ENCODE data around the gene TP53BP1. TPM values are rescaled to one million over a fixed set of nuclear protein-coding genes. Genes with fewer than 3 reads are reported as not detected.
A peak's percentile ranks its signal among the peaks of the same experiment; 100 is the strongest.

Gene TP53BP1
- total RNA-seq, 1 donor: 94.1 TPM

- TF ChIP-seq CTCF (IDR thresholded peaks at IDR 0.05; ENCODE audit: insufficient read depth, low read depth, low read length): no peak
- no peak for DNase-seq (ENCODE audit: low read depth)
- no peak overlapping the region for H3K4me3 ChIP-seq (ENCODE audit: low read depth, low read length)
Measured at GRCh38 chr15:43433165-43433564, 59.8 kb downstream of the TP53BP1 start.

GRCh38 chr15:43429687-43430086 lies 63.3 kb downstream of the TP53BP1 start:
- DNase-seq (ENCODE audit: low read depth): no peak
- H3K4me3 ChIP-seq (ENCODE audit: low read depth, low read length): no peak overlapping the region
- no peak for TF ChIP-seq CTCF (IDR thresholded peaks at IDR 0.05; ENCODE audit: insufficient read depth, low read depth, low read length)

- no peak for TF ChIP-seq CTCF (IDR thresholded peaks at IDR 0.05; ENCODE audit: insufficient read depth, low read depth, low read length)
Measured at GRCh38 chr15:43423793-43424192, 69.2 kb downstream of the TP53BP1 start.

GRCh38 chr15:43420876-43421275 lies 72.1 kb downstream of the TP53BP1 start:
- no peak overlapping the region for H3K4me3 ChIP-seq (ENCODE audit: low read depth, low read length)
- DNase-seq (ENCODE audit: low read depth): no peak
- no peak for TF ChIP-seq CTCF (IDR thresholded peaks at IDR 0.05; ENCODE audit: insufficient read depth, low read depth, low read length)

More at GRCh38 chr15:43423793-43424192, 69.2 kb downstream of the TP53BP1 start:
- H3K4me3 ChIP-seq (ENCODE audit: low read depth, low read length): no peak overlapping the region
- DNase-seq (ENCODE audit: low read depth): no peak

- DNase-seq (ENCODE audit: low read depth): no peak
- TF ChIP-seq CTCF (IDR thresholded peaks at IDR 0.05; ENCODE audit: insufficient read depth, low read depth, low read length): no peak
Measured at GRCh38 chr15:43420435-43420834, 72.5 kb downstream of the TP53BP1 start.

GRCh38 chr15:43414196-43414595 lies 78.8 kb downstream of the TP53BP1 start:
- H3K4me3 ChIP-seq (ENCODE audit: low read depth, low read length): no peak overlapping the region
- no peak for DNase-seq (ENCODE audit: low read depth)
- TF ChIP-seq CTCF (IDR thresholded peaks at IDR 0.05; ENCODE audit: insufficient read depth, low read depth, low read length): no peak

More at GRCh38 chr15:43420435-43420834, 72.5 kb downstream of the TP53BP1 start:
- H3K4me3 ChIP-seq (ENCODE audit: low read depth, low read length): no peak overlapping the region

- peak; percentile 9 for DNase-seq (ENCODE audit: low read depth)
- no peak overlapping the region for H3K4me3 ChIP-seq (ENCODE audit: low read depth, low read length)
- no peak for TF ChIP-seq CTCF (IDR thresholded peaks at IDR 0.05; ENCODE audit: insufficient read depth, low read depth, low read length)
Measured at GRCh38 chr15:43412096-43412495, 80.9 kb downstream of the TP53BP1 start.

Measured in fibroblast of villous mesenchyme (primary cell).